Measurements from ENCODE around the gene PCNX3. TPM values are rescaled to one million over a fixed set of nuclear protein-coding genes. Genes with fewer than 3 reads are reported as not detected.
A peak's percentile ranks its signal among the peaks of the same experiment; 100 is the strongest.
"Not testable (repeated sequence)": the region's sequence is repeated elsewhere in the genome, so short reads cannot be mapped to it uniquely, and the experiment has no call there.

PCNX3 gene
- total and polyA plus RNA-seq, 4 donors, result 10.4 to 41.6 (median 25.5) TPM

DNA sequence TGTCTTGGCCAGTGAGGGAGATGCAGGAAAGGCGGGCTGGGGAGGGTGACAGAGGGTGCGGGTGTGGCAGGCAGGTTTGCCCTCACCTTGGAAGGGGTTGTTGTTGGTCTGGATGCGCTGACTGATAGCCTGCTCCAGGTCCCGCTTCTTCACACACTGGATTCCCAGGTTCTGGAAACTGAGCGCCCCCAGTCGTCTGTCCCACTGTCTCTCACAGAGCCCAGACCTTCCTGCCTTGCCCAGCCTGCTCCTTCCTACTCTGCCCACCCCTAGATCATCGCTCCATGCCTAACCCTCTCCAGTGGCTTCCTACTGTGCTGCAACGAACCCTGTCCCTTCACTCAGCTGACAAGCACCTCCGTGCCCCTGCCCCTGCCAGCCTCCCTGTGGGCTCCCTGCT, 44.5 kb downstream of the PCNX3 start:
- 94% methylated on average over 7 of the region's 9 CpGs for WGBS (ENCODE audit: insufficient coverage)
- Histone ChIP-seq H3K27ac (ENCODE audit: low read depth, low read length) (no peak overlapping the region), H3K4me1 (ENCODE audit: control insufficient read depth, insufficient read depth, low read length) (peaks cover 28% of the 10 kb centered on the region), H3K9me3 (ENCODE audit: control insufficient read depth, insufficient read depth, low read length) (no peaks in the 10 kb centered on the region), H3K4me3 (ENCODE audit: low read depth, low read length) (no peak overlapping the region), H3K36me3 (ENCODE audit: control insufficient read depth, insufficient read depth, low read length) (peaks cover 67% of the 10 kb centered on the region), H3K27me3 (ENCODE audit: control insufficient read depth, insufficient read depth, low read length) (no peaks in the 10 kb centered on the region)
- DNase-seq (ENCODE audit: low read depth in 4 of 6, low spot score in 6 of 6), result no peak

DNA sequence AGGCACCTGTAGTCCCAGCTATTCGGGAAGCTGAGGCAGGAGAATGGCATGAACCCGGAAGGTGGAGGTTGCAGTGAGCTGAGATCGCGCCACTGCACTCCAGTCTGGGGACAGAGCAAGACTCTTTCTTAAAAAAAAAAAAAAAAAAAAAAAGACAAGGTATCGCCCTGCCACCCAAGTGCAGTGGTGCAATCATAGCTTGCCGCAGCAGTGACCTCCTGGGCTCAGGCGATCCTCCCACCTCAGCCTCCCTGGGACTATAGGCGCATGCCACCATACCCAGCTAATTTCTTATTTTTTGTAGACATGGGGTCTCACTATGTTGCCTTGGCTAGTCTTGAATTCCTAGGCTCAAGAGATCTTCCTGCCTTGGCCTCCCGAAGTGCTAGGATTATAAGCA, 45.3 kb downstream of the PCNX3 start:
- Histone ChIP-seq H3K36me3 (ENCODE audit: control insufficient read depth, insufficient read depth, low read length) (peaks cover 58% of the 10 kb centered on the region), H3K4me1 (ENCODE audit: control insufficient read depth, insufficient read depth, low read length) (peaks cover 28% of the 10 kb centered on the region)
- H3K27ac ChIP-seq (ENCODE audit: low read depth, low read length); H3K9me3 ChIP-seq (ENCODE audit: control insufficient read depth, insufficient read depth, low read length); H3K27me3 ChIP-seq (ENCODE audit: control insufficient read depth, insufficient read depth, low read length); H3K4me3 ChIP-seq (ENCODE audit: low read depth, low read length); DNase-seq (ENCODE audit: low read depth in 4 of 6, low spot score in 6 of 6): not testable (repeated sequence)
- WGBS (ENCODE audit: insufficient coverage), result 99% methylated on average over 7 of the region's 9 CpGs

DNA sequence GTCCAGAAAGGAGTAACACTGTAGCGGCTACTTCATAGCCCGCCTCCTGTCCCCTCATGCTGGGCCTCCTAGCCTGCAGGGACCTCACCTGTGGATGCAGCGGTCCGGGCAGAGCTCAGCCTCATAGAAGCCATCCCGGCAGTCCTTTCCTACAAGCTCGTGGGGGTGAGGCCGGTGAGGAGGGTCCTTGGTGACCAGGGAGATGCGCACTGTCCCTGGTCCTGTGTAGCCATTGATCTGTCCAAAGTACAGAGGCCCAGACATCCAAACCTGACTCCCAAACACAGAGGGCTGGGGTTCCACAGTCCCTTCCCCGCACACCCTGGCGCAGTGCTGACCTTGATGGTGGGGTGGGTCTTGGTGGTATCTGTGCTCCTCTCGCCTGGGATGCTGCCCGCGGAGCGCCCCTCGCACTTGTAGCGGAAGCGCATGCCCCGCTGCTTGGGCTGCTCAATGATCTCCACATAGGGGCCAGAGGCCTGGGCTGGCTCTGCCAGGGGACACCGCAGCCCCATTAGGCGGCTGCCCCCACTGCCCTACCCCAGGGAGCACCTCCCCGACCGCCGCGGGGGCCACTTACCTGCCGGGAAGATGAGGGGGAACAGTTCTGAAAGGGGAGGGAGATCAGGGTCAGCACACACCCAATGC, 46.1 kb downstream of the PCNX3 start:
- H3K36me3 ChIP-seq (ENCODE audit: control insufficient read depth, insufficient read depth, low read length), result peaks cover 51% of the 10 kb centered on the region
- WGBS (ENCODE audit: insufficient coverage), result 82% methylated on average over 15 of the region's 25 CpGs
- DNase-seq (ENCODE audit: low read depth in 4 of 6, low spot score in 6 of 6), result no peak
- H3K4me3 ChIP-seq (ENCODE audit: low read depth, low read length), result peak overlapping the region; percentile 56
- peak overlapping the region; percentile 36 for H3K27ac ChIP-seq (ENCODE audit: low read depth, low read length)
- H3K27me3 ChIP-seq (ENCODE audit: control insufficient read depth, insufficient read depth, low read length), result no peaks in the 10 kb centered on the region
- H3K4me1 ChIP-seq (ENCODE audit: control insufficient read depth, insufficient read depth, low read length), result peaks cover 28% of the 10 kb centered on the region
- no peaks in the 10 kb centered on the region for H3K9me3 ChIP-seq (ENCODE audit: control insufficient read depth, insufficient read depth, low read length)

DNA sequence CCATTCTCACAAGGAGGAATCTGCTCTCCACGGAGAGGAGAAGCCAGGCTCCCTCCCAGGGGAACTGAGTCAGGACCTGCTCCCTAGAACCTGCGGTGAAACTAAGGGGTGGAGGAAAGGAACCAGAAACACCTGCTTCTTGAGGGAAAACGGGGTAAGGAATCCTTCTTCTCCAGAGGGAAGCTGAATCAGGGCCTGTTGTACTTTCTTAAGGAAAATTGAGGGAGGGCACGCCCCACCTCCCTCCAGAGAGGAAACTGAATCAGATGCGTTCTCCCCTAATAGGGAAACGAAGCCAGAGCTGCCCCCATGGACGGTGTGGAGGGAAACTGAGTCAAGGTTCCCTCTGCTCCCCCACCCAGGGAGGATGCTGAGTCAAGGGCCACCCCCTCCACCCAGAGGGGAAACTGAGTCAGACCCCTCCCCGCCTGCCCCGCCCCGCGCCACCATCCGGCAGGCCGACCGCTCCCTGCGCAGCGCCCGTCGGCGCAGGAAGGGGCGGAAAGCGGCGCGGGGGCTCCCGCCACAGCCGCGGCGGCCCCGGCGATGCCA, 46.7 kb downstream of the PCNX3 start:
- WGBS (ENCODE audit: insufficient coverage), result 1% methylated on average over 25 of the region's 29 CpGs
- no peaks in the 10 kb centered on the region for H3K9me3 ChIP-seq (ENCODE audit: control insufficient read depth, insufficient read depth, low read length)
- H3K27ac ChIP-seq (ENCODE audit: low read depth, low read length), result peak overlapping the region; percentile 36
- H3K4me3 ChIP-seq (ENCODE audit: low read depth, low read length), result peak overlapping the region; percentile 56
- peaks cover 28% of the 10 kb centered on the region for H3K4me1 ChIP-seq (ENCODE audit: control insufficient read depth, insufficient read depth, low read length)
- no peaks in the 10 kb centered on the region for H3K27me3 ChIP-seq (ENCODE audit: control insufficient read depth, insufficient read depth, low read length)
- DNase-seq (ENCODE audit: low read depth in 4 of 6, low spot score in 6 of 6), result no peak
- H3K36me3 ChIP-seq (ENCODE audit: control insufficient read depth, insufficient read depth, low read length), result peaks cover 46% of the 10 kb centered on the region

DNA sequence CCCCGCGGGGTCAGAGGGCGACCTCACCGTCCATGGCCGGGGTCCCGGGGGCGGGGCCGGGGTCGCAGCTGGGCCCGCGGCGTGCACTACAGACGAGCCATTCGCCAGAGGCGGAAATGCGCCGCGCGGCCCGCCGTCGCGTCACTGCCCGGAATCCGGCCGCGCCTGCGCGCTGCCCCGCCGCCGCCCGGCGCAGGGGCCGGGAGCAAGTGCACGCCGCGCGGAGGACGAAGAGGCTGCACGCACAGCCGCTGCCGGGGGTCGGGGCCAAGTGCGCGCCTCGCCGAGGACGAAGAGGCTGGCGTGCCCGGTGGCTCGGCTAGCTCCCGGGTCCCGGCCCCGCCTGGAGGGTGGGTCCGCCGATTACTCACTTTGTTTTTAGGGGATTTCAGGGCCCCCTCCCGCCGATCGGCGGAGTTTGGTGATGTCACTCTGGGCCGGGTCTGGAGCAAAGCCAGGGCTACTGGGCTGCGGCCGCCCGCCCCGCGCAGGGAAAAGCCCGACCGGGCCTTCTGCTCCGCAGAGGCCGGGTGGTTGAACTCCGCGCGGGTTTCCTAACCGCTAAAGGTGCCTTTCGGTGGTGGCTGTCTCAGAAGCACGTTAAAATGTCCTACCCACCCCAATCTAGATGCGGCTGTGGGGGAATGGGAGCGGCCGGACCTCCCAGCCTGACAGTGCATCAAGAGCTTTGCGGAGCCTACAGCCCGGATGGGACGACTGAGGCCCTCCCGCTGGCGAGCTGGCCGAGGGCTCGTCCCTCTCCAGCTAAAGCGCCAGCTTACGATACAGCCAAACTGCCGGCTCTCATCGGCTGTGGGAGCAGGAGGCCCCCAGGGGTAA, 47.4 kb downstream of the PCNX3 start, which contains the start of gene RELA:
TSS of gene RELA (minus strand) at position 118 of the 840 bp plus-strand sequence. CDS start at position 34, 84 bp downstream.
- DNase-seq (ENCODE audit: low read depth in 4 of 6, low spot score in 6 of 6), result peak; percentile 84 to 97 (median 86)
- under 1% methylated on average over 87 of the region's 91 CpGs for WGBS (ENCODE audit: insufficient coverage)
- Histone ChIP-seq H3K9me3 (ENCODE audit: control insufficient read depth, insufficient read depth, low read length) (no peaks in the 10 kb centered on the region), H3K36me3 (ENCODE audit: control insufficient read depth, insufficient read depth, low read length) (peaks cover 39% of the 10 kb centered on the region), H3K27ac (ENCODE audit: low read depth, low read length) (peak within 1 kb of the TSS; percentile 99), H3K4me3 (ENCODE audit: low read depth, low read length) (peak within 1 kb of the TSS; percentile 56), H3K4me1 (ENCODE audit: control insufficient read depth, insufficient read depth, low read length) (peaks cover 28% of the 10 kb centered on the region), H3K27me3 (ENCODE audit: control insufficient read depth, insufficient read depth, low read length) (no peaks in the 10 kb centered on the region)

DNA sequence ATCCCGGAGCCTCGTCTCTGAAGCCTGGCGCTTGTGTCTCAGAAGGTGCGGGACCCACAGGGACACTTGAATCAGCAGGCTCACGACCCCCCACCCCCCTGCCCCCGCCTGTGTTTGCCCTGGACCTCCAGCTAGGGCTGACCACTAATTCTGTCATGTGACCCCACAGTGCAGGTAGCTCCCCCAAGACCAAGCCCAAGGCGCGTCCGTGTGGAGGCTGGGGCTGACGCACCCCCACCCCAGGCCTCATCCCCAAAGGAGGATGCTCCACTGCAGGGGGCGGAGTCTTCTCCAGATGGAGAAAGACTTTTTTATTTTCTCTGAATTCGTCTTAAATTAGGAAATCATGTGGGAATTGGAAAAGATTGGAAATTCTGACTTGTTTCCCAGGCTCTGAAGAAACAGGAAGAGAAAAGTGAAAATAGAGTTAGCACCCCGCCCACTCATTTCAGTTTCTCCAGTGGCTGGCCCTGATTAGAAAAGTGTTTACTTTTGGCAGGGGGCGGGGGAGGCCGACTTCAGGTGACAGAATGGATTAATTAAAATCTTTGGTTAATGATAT, 48.1 kb downstream of the PCNX3 start:
- peak overlapping the region; percentile 99 for H3K27ac ChIP-seq (ENCODE audit: low read depth, low read length)
- H3K4me1 ChIP-seq (ENCODE audit: control insufficient read depth, insufficient read depth, low read length), result peaks cover 28% of the 10 kb centered on the region
- no peaks in the 10 kb centered on the region for H3K27me3 ChIP-seq (ENCODE audit: control insufficient read depth, insufficient read depth, low read length)
- H3K36me3 ChIP-seq (ENCODE audit: control insufficient read depth, insufficient read depth, low read length), result peaks cover 32% of the 10 kb centered on the region
- DNase-seq (ENCODE audit: low read depth in 4 of 6, low spot score in 6 of 6), result peak in 3 of 6 donors; percentile 9 to 74 (median 70)
- WGBS (ENCODE audit: insufficient coverage), result 0% methylated on average over 4 of the region's 15 CpGs
- H3K9me3 ChIP-seq (ENCODE audit: control insufficient read depth, insufficient read depth, low read length), result no peaks in the 10 kb centered on the region
- H3K4me3 ChIP-seq (ENCODE audit: low read depth, low read length), result peak overlapping the region; percentile 56

DNA sequence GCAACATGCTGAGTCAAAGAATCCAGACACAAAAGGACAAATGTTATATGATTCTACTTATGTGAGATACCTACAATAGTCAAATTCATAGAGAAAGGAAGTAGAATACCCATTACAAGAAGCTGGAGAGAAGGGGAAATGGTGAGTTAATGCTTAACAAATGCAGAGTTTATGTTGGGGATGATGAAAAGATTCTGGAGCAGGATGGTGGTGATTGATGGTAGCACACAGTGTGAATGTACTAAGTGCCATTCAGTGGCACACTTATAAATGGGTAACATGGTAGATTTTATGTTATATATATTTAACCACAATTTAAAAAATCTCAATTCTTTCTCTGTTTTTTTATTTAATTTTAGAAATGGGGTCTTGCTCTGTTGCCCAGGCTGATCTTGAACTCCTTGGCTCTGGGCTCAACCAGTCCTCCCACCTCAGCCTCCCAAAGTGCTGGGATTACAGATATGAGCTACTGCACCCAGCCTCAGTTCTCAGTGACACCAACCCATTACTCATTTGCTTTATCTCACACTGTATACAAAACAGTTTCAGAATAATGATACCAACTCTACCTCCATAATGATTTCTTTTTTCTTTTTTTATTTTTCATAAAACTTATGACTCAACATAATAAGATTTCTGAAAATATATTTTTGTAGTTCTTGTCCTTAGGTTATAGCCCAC, 56.7 kb downstream of the PCNX3 start:
- Histone ChIP-seq H3K27me3 (ENCODE audit: control insufficient read depth, insufficient read depth, low read length) (no peaks in the 10 kb centered on the region), H3K27ac (ENCODE audit: low read depth, low read length) (no peak overlapping the region), H3K4me3 (ENCODE audit: low read depth, low read length) (no peak overlapping the region), H3K4me1 (ENCODE audit: control insufficient read depth, insufficient read depth, low read length) (no peaks in the 10 kb centered on the region), H3K36me3 (ENCODE audit: control insufficient read depth, insufficient read depth, low read length) (no peaks in the 10 kb centered on the region), H3K9me3 (ENCODE audit: control insufficient read depth, insufficient read depth, low read length) (no peaks in the 10 kb centered on the region)
- DNase-seq (ENCODE audit: low read depth in 4 of 6, low spot score in 6 of 6), result no peak

DNA sequence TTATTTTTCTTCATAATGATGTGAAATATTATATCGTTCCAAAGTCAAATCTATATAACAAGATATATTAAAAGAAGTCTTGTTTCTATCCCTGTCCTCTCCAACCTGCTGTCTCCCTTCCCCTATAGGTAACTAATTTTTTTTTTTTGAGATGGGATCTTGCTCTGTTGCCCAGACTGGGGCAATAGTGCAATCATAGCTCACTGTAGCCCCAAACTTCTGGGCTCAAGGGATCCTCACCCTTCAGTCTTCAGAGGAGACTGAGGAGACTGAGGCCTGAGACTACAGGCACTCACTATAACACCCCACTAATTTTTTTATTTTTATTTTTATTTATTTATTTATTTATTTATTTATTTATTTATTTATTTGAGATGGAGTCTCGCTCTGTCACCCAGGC, 57.4 kb downstream of the PCNX3 start:
- no peak overlapping the region for H3K4me3 ChIP-seq (ENCODE audit: low read depth, low read length)
- no peak for DNase-seq (ENCODE audit: low read depth in 4 of 6, low spot score in 6 of 6)
- WGBS (ENCODE audit: insufficient coverage), result no CpG with 5 or more reads among the region's 2 CpGs
- H3K27me3 ChIP-seq (ENCODE audit: control insufficient read depth, insufficient read depth, low read length), result no peaks in the 10 kb centered on the region
- H3K4me1 ChIP-seq (ENCODE audit: control insufficient read depth, insufficient read depth, low read length), result no peaks in the 10 kb centered on the region
- no peaks in the 10 kb centered on the region for H3K36me3 ChIP-seq (ENCODE audit: control insufficient read depth, insufficient read depth, low read length)
- no peaks in the 10 kb centered on the region for H3K9me3 ChIP-seq (ENCODE audit: control insufficient read depth, insufficient read depth, low read length)
- no peak overlapping the region for H3K27ac ChIP-seq (ENCODE audit: low read depth, low read length)

DNA sequence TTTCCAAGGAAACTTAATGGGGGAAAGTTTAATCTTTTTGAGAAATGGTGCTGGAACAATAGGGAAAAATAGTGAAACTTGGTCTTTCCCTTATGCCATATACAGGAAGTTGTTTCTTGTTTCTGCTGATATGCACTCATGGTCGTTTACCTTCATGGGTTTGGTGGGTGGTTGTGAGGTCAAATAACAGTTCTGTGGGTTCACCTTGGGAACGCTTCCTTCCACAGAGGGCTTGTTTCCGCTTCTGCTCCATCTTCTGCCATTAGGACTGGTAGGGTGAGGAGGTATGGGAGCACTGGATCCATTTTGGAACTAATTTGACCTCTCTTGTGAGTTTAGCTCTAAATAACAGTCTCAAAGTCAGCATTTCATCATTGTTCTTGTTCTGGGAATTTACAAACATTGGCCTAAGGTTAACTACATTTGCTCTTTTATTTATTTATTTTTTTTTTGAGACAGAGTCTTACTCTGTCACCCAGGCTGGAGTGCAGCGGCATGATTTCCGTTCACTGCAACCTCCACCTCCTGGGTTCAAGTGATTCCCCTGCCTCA, 64.7 kb downstream of the PCNX3 start:
- Histone ChIP-seq H3K27ac (ENCODE audit: low read depth, low read length) (no peak overlapping the region), H3K27me3 (ENCODE audit: control insufficient read depth, insufficient read depth, low read length) (no peaks in the 10 kb centered on the region), H3K4me3 (ENCODE audit: low read depth, low read length) (no peak overlapping the region), H3K9me3 (ENCODE audit: control insufficient read depth, insufficient read depth, low read length) (no peaks in the 10 kb centered on the region), H3K36me3 (ENCODE audit: control insufficient read depth, insufficient read depth, low read length) (no peaks in the 10 kb centered on the region), H3K4me1 (ENCODE audit: control insufficient read depth, insufficient read depth, low read length) (no peaks in the 10 kb centered on the region)
- WGBS (ENCODE audit: insufficient coverage), result no CpG with 5 or more reads among the region's 5 CpGs
- no peak for DNase-seq (ENCODE audit: low read depth in 4 of 6, low spot score in 6 of 6)
